C4-2B (cell line): Measurements from ENCODE around the gene ZNF418.
A peak's percentile ranks its signal among the peaks of the same experiment; 100 is the strongest.

ENCODE experiments used
- H3K27ac ChIP-seq: fragments of 450-650 bp; 2 replicates; pipeline ENCODE4 v1.5.1; 2017
- ZFX ChIP-seq: fragments of 450-650 bp; IDR thresholded peaks from 2 replicates; pipeline ENCODE4 v1.6.1; 2017
- TF ChIP-seq, protein P1 (sequence below): fragments of 450-650 bp; conservative IDR thresholded peaks from 2 replicates; pipeline ENCODE4 v1.5.1; 2017; ENCODE audit warnings: mild to moderate bottlenecking

ZNF418 gene

DNA sequence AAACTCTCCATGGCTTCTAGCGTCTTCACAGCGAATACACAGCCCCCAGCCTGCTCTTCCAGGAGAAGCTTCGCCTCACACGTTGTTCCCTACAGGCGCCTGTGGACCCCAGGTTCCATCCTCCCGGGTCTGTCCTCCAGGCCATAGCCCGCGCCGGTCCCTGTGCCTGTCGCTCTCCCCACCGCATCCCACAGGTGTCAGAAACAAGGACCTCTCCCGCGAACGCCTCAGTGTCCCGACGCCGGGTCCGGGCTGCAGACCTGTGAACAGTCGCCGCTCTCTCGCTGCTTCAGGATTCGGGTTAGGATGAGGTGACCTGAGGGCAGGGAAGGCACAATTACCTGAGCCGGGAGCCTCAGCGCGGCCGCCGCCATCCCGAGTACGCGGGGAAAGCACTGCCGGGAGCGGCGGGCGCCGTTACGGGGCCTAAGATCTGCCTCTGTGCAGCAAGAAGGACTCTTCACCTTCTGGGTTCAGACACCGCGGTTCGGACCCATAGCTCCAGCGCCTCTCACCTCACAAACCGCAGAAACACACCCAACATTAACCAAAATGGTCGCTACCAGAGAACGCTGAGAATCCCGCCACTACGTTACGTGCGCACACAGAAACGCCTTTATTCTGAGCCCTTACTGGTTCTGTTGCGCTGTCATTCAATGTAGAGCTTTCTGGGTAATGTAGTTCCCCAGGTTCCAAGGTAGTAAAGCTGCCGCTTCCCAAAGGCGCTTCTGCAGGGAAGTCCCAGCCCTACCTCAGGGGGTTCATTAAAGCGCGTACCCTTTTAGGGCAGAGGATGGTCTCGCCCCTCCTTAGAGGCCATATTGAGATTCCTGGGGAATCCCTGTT is at the start of gene ZNF418:
TSS of gene ZNF418 (minus strand) at position 583 of the 846 bp plus-strand sequence. CDS start 1,580 bp downstream, outside the sequence.
- TF ChIP-seq, protein P1, sequence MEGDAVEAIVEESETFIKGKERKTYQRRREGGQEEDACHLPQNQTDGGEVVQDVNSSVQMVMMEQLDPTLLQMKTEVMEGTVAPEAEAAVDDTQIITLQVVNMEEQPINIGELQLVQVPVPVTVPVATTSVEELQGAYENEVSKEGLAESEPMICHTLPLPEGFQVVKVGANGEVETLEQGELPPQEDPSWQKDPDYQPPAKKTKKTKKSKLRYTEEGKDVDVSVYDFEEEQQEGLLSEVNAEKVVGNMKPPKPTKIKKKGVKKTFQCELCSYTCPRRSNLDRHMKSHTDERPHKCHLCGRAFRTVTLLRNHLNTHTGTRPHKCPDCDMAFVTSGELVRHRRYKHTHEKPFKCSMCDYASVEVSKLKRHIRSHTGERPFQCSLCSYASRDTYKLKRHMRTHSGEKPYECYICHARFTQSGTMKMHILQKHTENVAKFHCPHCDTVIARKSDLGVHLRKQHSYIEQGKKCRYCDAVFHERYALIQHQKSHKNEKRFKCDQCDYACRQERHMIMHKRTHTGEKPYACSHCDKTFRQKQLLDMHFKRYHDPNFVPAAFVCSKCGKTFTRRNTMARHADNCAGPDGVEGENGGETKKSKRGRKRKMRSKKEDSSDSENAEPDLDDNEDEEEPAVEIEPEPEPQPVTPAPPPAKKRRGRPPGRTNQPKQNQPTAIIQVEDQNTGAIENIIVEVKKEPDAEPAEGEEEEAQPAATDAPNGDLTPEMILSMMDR, result no peak
- no peak for TF ChIP-seq ZFX
- peak within 1 kb of the TSS; percentile 10; the same call in 1 of the 2 replicates for H3K27ac ChIP-seq

DNA sequence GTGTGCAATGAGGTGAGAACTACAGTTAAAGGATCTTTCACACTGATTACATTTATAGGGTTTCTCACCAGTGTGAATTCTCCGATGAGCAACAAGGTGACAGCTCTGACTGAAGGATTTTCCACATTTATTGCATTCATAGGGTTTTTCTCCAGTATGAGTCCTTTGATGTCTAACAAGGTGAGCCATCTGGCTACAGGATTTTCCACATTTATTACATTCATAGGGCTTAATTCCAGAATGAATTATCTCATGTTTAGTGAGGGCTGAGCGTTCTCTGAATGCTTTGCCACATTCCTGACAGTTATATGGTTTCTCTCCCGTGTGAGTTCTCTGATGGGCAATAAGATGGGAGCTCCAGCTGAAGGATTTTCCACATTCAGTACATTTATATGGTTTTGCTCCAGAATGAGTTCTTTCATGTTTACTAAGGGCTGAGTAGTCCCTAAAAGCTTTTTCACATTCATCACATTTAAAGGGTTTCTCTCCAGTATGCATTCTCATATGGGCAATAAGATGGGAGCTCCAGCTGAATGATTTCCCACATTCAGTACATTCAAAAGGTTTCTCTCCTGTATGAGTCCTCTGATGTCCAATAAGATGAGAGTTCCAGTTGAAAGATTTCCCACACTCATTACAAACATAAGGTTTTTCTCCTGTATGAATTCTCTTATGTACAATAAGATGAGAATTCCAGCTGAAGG is 43.5 kb upstream of the ZNF418 start:
- H3K27ac ChIP-seq, result no peak overlapping the region
- TF ChIP-seq, protein P1, result no peak
- no peak for TF ChIP-seq ZFX

DNA sequence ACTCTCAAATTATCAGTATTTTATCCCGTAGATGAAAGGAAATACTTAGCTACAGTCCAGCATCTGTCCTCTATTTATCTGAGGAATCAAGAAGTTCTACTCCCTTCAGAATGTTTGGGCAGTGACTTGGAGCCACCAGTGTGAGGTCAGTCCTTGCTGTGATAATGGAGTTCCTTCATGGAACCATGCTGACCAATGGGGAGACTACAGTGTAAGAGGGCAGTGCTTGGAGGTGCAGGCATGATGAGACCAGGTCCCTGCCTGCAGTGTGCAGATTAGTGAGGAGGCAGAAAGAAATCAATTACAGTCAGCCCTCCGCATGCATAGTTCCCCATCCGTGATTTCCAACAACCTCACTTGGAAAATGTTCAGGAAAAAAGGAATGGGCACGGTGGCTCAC is 39.2 kb upstream of the ZNF418 start, which contains the start of gene C19orf18:
TSS of gene C19orf18 (minus strand) at position 101 of the 400 bp plus-strand sequence. CDS start 102 bp downstream, outside the sequence.
- no peak for TF ChIP-seq ZFX
- TF ChIP-seq, protein P1, result no peak
- no peak within 1 kb of the TSS for H3K27ac ChIP-seq

DNA sequence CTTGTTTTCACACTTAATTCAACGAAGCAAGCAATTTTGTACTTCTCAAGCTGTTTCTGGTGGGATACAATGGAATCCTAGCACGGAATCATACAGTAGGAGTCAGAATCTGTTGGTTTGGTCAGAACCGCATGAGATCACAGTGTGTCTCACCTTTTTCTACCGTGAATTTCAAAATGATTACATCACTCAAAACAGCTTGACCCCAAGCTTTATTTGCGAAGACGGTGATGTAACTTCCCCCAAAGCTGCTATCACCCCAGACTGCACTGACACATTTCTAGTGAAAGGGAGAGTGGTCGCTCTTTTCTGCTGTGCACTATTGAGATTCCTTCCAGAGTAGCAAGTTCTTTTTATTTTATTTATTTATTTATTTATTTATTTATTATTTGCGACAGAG is 29.6 kb upstream of the ZNF418 start:
- TF ChIP-seq, protein P1, result no peak
- TF ChIP-seq ZFX, result no peak
- H3K27ac ChIP-seq, result no peak overlapping the region

DNA sequence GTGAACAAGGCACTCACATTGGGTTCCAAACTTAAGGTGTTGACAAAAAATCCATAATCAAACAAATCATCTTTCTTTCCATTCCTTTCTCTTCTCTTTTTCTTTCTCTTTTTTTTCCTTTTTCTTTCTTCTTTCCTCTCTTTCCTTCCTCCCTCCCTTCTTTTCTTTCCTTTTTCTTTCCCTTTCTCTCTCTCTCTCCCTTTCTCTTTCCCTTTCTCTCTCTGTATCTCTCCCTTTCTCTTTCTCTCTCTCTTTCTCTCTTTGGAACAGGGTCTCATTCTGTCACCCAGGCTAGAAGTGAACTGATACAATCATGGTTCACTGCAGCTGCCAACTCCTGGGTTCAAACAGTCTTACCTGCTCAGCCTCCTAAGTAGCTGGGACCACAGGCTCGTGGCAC is 26.6 kb upstream of the ZNF418 start:
- TF ChIP-seq ZFX, result no peak
- TF ChIP-seq, protein P1, result no peak
- no peak overlapping the region for H3K27ac ChIP-seq

DNA sequence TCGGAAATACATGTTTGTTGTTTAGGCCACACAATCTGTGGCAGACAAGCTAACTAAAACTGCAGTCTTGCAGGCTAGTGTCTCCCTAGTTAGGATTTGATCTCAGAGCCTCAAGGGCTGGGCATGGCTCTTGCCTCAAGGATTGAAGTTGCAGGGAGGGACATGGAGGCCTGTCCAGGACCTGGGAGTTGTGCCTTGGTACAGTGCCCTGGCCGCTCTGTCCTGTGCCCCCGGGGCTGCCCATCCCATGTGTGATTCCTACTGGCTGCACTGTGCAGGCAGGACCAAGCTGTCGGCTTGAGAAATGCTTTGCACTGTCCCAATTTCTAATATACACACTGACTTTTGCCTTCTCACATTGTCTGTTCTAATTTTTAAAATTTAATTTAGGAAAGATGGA is 19.8 kb upstream of the ZNF418 start:
- no peak for TF ChIP-seq ZFX
- TF ChIP-seq, protein P1, result no peak

DNA sequence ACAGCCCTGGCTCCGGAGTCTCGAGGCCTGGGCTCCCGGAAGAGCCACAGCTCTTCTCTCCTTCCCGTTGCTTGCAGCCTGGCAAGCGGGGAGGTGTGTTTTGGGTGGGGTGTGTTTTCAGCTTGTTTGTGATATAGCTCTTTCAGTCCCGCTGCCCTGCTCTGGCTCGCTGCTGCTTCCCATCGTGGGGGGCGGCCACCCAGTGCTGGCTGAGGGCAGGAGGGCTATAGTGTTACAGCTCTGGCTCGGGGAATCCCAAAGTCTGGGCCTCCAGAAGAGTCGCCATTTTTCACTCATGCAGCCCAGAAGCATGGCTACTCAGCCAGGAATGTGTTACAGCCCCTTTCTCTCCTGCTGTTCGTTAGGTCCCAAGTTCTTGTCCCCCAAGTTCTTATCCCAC is 14.5 kb upstream of the ZNF418 start:
- H3K27ac ChIP-seq, result no peak overlapping the region
- TF ChIP-seq ZFX, result no peak

More for the DNA sequence above, 19.8 kb upstream of the ZNF418 start:
- no peak overlapping the region for H3K27ac ChIP-seq
